Prostate gland (tissue), 2 donors: Measurements from ENCODE around the gene KRT23.

ENCODE experiments used
- CTCF ChIP-seq, 4 experiments: fragments of 200-600 bp in 2 of 4; fragments of 450-650 bp in 2 of 4; sonication (generic) in 2 of 4; IDR thresholded peaks; 1 replicate in 3 of 4; 2 replicates in 1 of 4; pipeline ENCODE4 v1.5.1; 2016 to 2019; ENCODE audit warnings: antibody characterized with exemption in 4 of 4, mild to moderate bottlenecking in 2 of 4, moderate library complexity in 2 of 4
- POLR2A ChIP-seq: fragments of 450-650 bp; IDR thresholded peaks from one replicate; pipeline ENCODE4 v1.6.1; 2016; ENCODE audit warnings: antibody characterized with exemption, mild to moderate bottlenecking

- TF ChIP-seq CTCF (IDR thresholded peaks at IDR 0.05): no peak
- no peak for TF ChIP-seq POLR2A
These were observed 21.1 kb downstream of the KRT23 start for GRCh38 chr17:40916366-40916765.
